WI38 (cell line): ENCODE results near the gene CROCC2.

Source experiments
- H3K4me3 ChIP-seq: 2 replicates; pipeline ENCODE4 v1.5.1; 2011; ENCODE audit warnings: low read depth, mild to moderate bottlenecking, control low read depth, low read length
- TF ChIP-seq, protein P1 (sequence below): IDR thresholded peaks from 2 replicates; pipeline ENCODE4 v1.5.1; 2012; ENCODE audit warnings: low read depth, mild to moderate bottlenecking, control low read depth, low read length

Gene CROCC2

DNA sequence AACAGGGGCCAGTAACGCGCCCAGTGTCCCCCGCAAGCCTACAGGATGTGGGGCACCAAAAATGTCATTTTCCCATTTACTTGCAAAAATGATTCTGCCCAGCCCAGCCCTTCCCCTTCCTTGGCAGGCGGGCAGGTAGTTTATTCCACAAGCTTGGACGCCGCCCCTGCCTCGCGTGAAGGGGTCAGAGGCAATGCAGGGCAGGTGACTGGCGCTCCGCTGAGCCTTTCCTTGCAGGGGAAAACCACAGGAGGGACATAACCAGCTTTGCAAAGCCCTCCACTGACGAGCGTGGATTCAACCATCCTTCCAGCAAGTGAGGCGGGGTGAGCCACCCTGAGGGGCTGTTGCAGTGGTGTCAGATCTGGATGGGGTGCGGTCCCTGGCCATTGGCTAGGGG lies 15.4 kb upstream of the CROCC2 start:
- TF ChIP-seq, protein P1, sequence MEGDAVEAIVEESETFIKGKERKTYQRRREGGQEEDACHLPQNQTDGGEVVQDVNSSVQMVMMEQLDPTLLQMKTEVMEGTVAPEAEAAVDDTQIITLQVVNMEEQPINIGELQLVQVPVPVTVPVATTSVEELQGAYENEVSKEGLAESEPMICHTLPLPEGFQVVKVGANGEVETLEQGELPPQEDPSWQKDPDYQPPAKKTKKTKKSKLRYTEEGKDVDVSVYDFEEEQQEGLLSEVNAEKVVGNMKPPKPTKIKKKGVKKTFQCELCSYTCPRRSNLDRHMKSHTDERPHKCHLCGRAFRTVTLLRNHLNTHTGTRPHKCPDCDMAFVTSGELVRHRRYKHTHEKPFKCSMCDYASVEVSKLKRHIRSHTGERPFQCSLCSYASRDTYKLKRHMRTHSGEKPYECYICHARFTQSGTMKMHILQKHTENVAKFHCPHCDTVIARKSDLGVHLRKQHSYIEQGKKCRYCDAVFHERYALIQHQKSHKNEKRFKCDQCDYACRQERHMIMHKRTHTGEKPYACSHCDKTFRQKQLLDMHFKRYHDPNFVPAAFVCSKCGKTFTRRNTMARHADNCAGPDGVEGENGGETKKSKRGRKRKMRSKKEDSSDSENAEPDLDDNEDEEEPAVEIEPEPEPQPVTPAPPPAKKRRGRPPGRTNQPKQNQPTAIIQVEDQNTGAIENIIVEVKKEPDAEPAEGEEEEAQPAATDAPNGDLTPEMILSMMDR, result no peak
- no peak overlapping the region for H3K4me3 ChIP-seq

DNA sequence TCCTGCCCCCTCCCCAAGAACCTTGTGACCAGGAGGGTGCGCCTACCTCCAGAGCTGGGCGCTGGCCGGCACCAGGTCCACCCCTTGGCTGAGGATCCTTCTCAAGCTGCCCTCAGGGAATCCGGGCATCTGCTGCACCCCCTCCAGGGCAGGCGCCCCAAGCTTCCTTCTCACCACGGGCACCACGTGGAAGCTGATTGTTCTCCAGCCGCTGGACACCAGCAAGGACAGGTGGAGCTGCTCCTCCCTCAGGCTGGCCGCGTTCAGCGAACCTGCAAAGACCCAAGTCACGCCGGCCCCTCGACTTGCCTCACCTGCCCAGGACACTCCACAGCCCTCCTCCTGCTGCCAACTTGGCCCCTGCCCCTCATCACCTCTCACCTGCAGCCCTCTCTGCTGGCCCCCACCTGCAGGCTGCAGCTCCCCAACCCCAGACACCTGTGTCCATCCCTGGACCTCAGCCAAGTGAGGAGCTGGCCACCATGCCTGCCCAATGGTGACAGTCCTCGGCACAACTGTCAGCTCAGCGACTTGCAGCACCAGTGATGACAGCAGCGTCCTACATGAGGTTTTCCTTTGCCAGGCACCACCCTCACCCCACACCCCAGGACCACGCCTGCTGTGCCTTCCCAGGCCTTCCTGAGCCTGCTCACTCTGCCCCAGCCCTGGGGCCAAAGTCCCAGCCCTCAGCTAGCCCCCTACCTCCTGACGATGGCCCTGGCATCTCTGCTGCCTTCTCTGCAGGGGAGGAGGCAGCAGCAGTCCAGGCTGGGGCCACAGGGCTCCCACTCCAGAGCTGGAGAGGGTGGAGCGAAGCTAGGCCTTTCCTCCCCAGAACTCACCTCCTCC lies 14.4 kb upstream of the CROCC2 start:
- H3K4me3 ChIP-seq, result no peak overlapping the region
- TF ChIP-seq, protein P1, result no peak

DNA sequence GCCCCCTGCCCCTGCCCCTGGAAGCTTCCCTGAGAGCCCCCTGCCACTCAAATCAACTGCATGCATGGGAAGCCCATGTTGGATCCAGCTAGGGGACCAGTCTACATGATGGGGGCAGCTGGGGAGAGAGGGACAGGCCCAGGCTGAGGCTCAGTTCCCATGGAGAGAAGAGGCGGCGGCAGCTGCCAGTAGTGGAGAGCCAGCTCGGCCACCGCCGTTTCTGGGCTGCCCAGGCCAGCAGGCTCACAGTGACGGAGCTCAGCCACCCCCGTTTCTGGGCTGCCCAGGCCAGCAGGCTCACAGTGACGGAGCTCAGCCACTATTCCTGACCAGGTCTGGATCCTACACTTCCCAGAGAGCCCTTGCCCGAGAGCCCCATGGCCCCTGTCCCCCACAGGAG lies 13.8 kb upstream of the CROCC2 start:
- TF ChIP-seq, protein P1, result no peak
- H3K4me3 ChIP-seq, result no peak overlapping the region

DNA sequence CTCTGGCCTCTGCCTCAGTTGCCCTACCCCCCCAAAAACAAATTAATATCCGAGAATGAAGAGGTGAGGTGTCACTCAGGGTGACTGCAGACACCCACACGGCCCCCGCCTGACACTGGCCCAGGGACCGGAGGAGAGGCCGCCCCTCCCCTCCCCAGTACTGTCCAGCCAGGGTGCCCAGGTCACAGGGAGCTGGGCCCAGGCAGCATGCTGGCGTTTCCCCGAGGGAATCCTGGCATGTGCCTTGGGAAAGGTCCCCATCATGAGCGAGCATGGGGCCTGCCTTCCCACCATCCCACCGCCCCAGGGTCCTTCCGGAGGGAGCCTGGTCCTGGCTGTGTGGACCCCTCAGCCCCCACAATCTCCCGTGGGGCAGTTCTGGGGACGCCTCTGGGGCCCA lies 13.2 kb upstream of the CROCC2 start:
- TF ChIP-seq, protein P1, result no peak
- no peak overlapping the region for H3K4me3 ChIP-seq

DNA sequence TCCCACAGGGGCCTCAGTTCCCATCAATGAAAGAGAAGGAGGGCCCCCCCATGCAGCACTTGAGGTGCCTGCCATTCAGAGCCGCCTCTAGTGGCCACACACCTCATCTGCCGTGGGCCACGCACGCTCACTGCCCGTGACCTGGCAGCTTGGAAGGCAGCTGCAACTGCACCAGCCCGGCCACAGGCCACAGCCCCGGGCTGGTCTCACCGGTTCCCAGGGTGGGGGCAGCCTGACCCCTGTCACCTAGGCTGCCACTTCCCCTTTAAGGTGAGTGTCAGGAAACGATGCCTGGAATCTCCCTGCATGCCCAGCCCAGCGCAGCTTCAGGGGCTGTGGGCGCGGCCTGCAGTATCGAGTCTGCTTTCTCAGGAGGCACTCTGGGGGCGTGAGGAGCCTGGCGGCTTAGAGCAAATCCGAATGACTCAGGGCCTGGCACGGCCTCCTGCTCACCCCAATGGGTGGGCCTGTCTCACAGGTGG lies 12.7 kb upstream of the CROCC2 start:
- TF ChIP-seq, protein P1, result no peak
- no peak overlapping the region for H3K4me3 ChIP-seq

DNA sequence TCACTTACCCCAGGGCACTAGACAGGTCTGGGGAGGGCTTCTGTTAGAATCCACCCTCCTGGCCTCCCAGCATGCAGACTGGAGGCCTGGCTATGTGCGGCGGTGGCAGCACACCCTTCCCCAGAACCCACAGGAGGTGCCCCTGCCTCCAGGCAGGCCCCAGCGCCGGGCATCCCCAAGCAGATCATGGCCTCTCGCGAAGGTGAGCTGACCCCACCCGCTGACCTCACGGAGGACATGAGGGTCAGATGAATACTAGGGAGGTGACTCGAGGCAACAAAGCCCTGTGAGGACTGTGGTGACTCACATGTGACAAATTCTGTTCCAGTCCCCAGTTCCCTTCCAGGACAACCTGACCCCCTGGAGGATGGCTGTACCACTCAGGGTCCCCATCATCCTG lies 12.1 kb upstream of the CROCC2 start:
- TF ChIP-seq, protein P1, result no peak
- H3K4me3 ChIP-seq, result no peak overlapping the region

DNA sequence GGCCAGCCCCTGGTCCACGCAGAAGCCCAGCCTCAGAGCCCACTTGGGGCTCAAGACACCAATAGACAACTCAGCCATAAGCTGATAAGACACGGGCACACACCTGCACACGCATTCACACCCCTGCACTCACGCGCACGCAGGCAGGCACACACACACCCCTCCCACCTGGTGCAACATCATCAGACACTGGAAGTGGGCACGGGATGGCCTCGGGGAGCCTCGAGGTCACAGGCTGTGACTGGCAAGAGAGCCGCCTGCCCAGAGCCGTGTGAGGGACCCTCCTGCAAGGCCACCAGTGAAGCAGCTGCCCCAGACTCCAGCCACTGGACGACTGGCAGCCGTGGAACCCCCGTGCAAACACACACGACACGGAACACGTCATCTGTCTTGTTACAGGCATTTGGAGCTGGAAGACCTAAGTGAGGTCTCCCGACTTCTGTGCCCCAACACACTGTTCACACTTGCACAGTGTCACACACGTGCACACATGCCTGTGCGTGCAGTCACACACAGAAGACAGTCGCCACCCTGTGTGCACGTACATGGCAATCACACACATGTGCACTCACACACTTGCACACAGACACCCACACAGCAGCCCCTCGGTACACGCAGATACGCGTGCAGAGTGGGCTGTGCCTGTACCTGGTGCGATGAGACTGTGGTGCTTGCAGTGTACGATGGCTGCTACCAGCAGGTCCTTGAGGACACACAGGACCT lies 11.1 kb upstream of the CROCC2 start:
- H3K4me3 ChIP-seq, result no peak overlapping the region
- TF ChIP-seq, protein P1, result no peak
